HCT116 (cell line): ENCODE results near the gene S100A7A. TPM values are rescaled to one million over a fixed set of nuclear protein-coding genes. Genes with fewer than 3 reads are reported as not detected.

ENCODE experiments used
- ATAC-seq: fragments of 200-7000 bp; cut with Tn5 transposase; 2 replicates; pipeline ENCODE4 v1.9.1; 2020; ENCODE audit warnings: mild to moderate bottlenecking, moderate library complexity
- BruUV-seq: library from RNA; stranded (reverse); fragments of 400-500 nt; replicated peaks from 2 replicates; lab custom pipeline; 2021; lab: Mats Ljungman, UMichigan
- CTCF ChIA-PET: fragments of 300-600 bp; sonication (Branson Sonifier 250); formaldehyde crosslinking; loops from one replicate; lab custom pipeline; 2021; ENCODE audit warnings: antibody characterized with exemption; lab: Charles Lee
- POLR2A ChIA-PET: fragments of 300-600, 350-600 bp; sonication (Branson Sonifier 250); formaldehyde crosslinking; loops from one replicate; lab custom pipeline; 2021; ENCODE audit warnings: antibody characterized with exemption; lab: Charles Lee
- RAD21 ChIA-PET, 2 experiments: fragments of 300-600 bp; sonication (Branson Sonifier 250); formaldehyde crosslinking; loops; one replicate each; lab custom pipeline; 2023; ENCODE audit warnings: low total read pairs in 2 of 2; ENCODE audit not compliant: uncharacterized antibody in 2 of 2, unreplicated experiment in 2 of 2, low non-redundant PET in 1 of 2; lab: Charles Lee
- DNase-seq: peaks from one replicate; pipeline ENCODE4 v3.0.0-alpha.2; 2010; ENCODE audit warnings: low read depth, low spot score
- H2AFZ ChIP-seq: fragments of 200-600 bp; shearing (Covaris generic), sonication (generic); 2 replicates; pipeline ENCODE4 v1.6.1; 2017; ENCODE audit warnings: low read depth, mixed run types, mixed read lengths, antibody characterized with exemption, low read length; ENCODE audit not compliant: poor library complexity, severe bottlenecking
- H3K27ac ChIP-seq: 2 replicates; pipeline ENCODE4 v1.5.1; 2012; ENCODE audit warnings: low read depth, low read length
- H3K27me3 ChIP-seq: fragments of 200-600 bp; sonication (generic); 2 replicates; pipeline ENCODE4 v1.6.1; 2016; ENCODE audit warnings: mixed run types, low read length, mixed read lengths; ENCODE audit not compliant: insufficient read depth
- H3K36me3 ChIP-seq, 2 experiments: fragments of 200-500 bp in 1 of 2; fragments of 200-600 bp in 1 of 2; sonication (Bioruptor generic) in 1 of 2; sonication (generic) in 1 of 2; 2 replicates each; pipeline versions ENCODE4 v1.5.1 to v1.6.1; 2014 to 2016; ENCODE audit warnings: low read length in 2 of 2, inconsistent platforms in 1 of 2, mixed read lengths in 1 of 2, mixed run types in 1 of 2; ENCODE audit not compliant: insufficient read depth in 2 of 2, control insufficient read depth in 1 of 2
- H3K4me1 ChIP-seq, 2 experiments: fragments of 200-600 bp in 1 of 2; sonication (generic) in 1 of 2; 2 replicates each; pipeline versions ENCODE4 v1.5.1 to v1.6.1; 2012 to 2017; ENCODE audit warnings: low read length in 2 of 2, inconsistent platforms in 1 of 2, mild to moderate bottlenecking in 1 of 2, mixed read lengths in 1 of 2, mixed run types in 1 of 2, moderate library complexity in 1 of 2; ENCODE audit not compliant: insufficient read depth in 2 of 2, control insufficient read depth in 1 of 2
- H3K4me2 ChIP-seq: fragments of 200-600 bp; sonication (generic); 2 replicates; pipeline ENCODE4 v1.6.1; 2017; ENCODE audit warnings: mixed run types, low read length, mixed read lengths
- H3K4me3 ChIP-seq, 2 experiments: fragments of 200-600 bp in 1 of 2; sonication (generic) in 1 of 2; replicated peaks in 1 of 2; 2 replicates each; pipeline ENCODE4 v1.5.1; 2011 to 2016; ENCODE audit warnings: low read length in 2 of 2, control low read depth in 1 of 2, low read depth in 1 of 2, mild to moderate bottlenecking in 1 of 2, mixed read lengths in 1 of 2, mixed run types in 1 of 2
- H3K79me2 ChIP-seq: fragments of 200-600 bp; sonication (generic); 2 replicates; pipeline ENCODE4 v1.6.1; 2017; ENCODE audit warnings: mild to moderate bottlenecking, mixed run types, low read length, moderate library complexity, mixed read lengths; ENCODE audit not compliant: insufficient read depth
- H3K9ac ChIP-seq: fragments of 200-600 bp; sonication (generic); 2 replicates; pipeline ENCODE4 v1.6.1; 2016; ENCODE audit warnings: low read length, mixed read lengths
- H3K9me2 ChIP-seq: fragments of 200-600 bp; sonication (generic), shearing (Covaris generic); 2 replicates; pipeline ENCODE4 v1.6.1; 2017; ENCODE audit warnings: mixed run types, mild to moderate bottlenecking, moderate library complexity; ENCODE audit not compliant: insufficient read depth
- H3K9me3 ChIP-seq, 2 experiments: fragments of 200-500 bp in 1 of 2; fragments of 200-600 bp in 1 of 2; sonication (Bioruptor generic) in 1 of 2; sonication (generic) in 1 of 2; 2 replicates each; pipeline ENCODE4 v1.6.1; 2014 to 2017; ENCODE audit warnings: low read length in 2 of 2, mixed read lengths in 2 of 2, inconsistent platforms in 1 of 2, low read depth in 1 of 2, mild to moderate bottlenecking in 1 of 2, mixed run types in 1 of 2, moderate library complexity in 1 of 2; ENCODE audit not compliant: control insufficient read depth in 1 of 2, insufficient read depth in 1 of 2
- H4K20me1 ChIP-seq: fragments of 200-600 bp; sonication (generic), shearing (Covaris generic); 2 replicates; pipeline ENCODE4 v1.6.1; 2017; ENCODE audit warnings: mixed run types, mild to moderate bottlenecking, moderate library complexity; ENCODE audit not compliant: insufficient read depth
- CEBPB ChIP-seq: IDR thresholded peaks from 2 replicates; pipeline ENCODE4 v1.6.1; 2012; ENCODE audit warnings: low read depth
- EGR1 ChIP-seq: IDR thresholded peaks from 2 replicates; pipeline ENCODE4 v1.6.1; 2012; ENCODE audit warnings: low read depth
- ELF1 ChIP-seq: IDR thresholded peaks from 2 replicates; pipeline ENCODE4 v1.6.1; 2012; ENCODE audit warnings: low read depth, borderline replicate concordance
- FOSL1 ChIP-seq: IDR thresholded peaks from 2 replicates; pipeline ENCODE4 v1.6.1; 2012; ENCODE audit warnings: low read depth
- SIN3A ChIP-seq: IDR thresholded peaks from 2 replicates; pipeline ENCODE4 v1.6.1; 2012; ENCODE audit warnings: low read depth
- TCF7L2 ChIP-seq: IDR thresholded peaks from 2 replicates; pipeline ENCODE4 v1.7.0; 2011; ENCODE audit warnings: borderline replicate concordance, inconsistent platforms; ENCODE audit not compliant: insufficient read depth, insufficient read length; ENCODE audit errors: extremely low read depth
- YY1 ChIP-seq: IDR thresholded peaks from 2 replicates; pipeline ENCODE4 v1.6.1; 2011; ENCODE audit warnings: low read length, low read depth, moderate library complexity, mild to moderate bottlenecking; ENCODE audit not compliant: insufficient replicate concordance; ENCODE audit errors: extremely low read depth
- ZBTB33 ChIP-seq: IDR thresholded peaks from 2 replicates; pipeline ENCODE4 v1.6.1; 2011; ENCODE audit warnings: mild to moderate bottlenecking, low read length, moderate library complexity; ENCODE audit not compliant: insufficient replicate concordance; ENCODE audit errors: extremely low read depth
- intact Hi-C: fragments of 100-400 bp; cut with micrococcal nuclease; formaldehyde crosslinking; loops from 2 replicates; pipeline ENCODE4 v1.10.0; 2022
- total RNA-seq: library from RNA; stranded (reverse); gene quantifications from one replicate; pipeline ENCODE4 v1.2.1, GENCODE V29; 2021; ENCODE audit not compliant: unreplicated experiment

Gene S100A7A
- total RNA-seq, 1 experiment from 2014 or later = not detected

DNA sequence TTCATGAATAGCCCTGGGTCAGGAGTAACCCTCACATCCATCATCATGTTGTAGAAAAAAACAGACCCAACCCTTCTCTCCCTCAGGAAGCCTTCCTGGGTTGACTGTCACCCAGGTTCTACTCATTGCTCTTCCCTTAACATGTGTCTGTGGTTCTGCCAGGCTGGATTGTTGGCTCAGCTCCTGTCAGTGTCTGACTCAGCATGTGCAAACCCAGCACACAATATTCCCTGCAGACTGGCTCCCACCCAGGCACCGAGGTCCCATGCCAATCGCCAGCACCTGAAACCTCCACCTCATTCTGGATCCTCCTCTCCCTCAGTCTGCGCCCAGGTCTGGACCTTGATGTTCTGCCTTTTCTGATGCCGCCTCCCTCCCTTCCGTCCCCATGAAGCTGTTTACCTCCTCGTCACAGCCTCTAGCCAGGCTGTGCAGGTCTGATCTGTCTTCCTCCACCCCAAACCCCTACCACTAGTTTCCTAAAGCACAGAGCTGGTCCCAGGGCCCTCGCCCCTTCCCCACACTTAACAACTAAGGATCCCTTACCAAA, 21.1 kb upstream of the S100A7A start:
- Histone ChIP-seq H2AFZ (no peak overlapping the region), H3K79me2 (no peaks in the 10 kb centered on the region), H3K27ac (no peak overlapping the region), H3K36me3 (no peaks in the 10 kb centered on the region), H4K20me1 (no peaks in the 10 kb centered on the region), H3K9me3 (no peaks in the 10 kb centered on the region), H3K4me3 (no peak overlapping the region)
- no TSS peak for BruUV-seq
- CTCF ChIA-PET = no interaction called here
- RAD21 ChIA-PET = no interaction called here
- no peak for DNase-seq
- TF ChIP-seq FOSL1 = no peak
- TF ChIP-seq, all 23 proteins: peak for 0
- intact Hi-C loops = no loop called here
- no peaks in the 10 kb centered on the region for H3K9me2 ChIP-seq
- ATAC-seq = peak; percentile 13; the same call in 1 of the 2 replicates
- H3K4me2 ChIP-seq = no peak overlapping the region
- peaks cover 72% of the 10 kb centered on the region for H3K27me3 ChIP-seq
- H3K9ac ChIP-seq = no peak overlapping the region
- H3K4me1 ChIP-seq = no peaks in the 10 kb centered on the region
- POLR2A ChIA-PET = no interaction called here

- TF ChIP-seq ZBTB33 = no peak
- no peak for TF ChIP-seq YY1
- no peak for TF ChIP-seq EGR1
- no peak for TF ChIP-seq CEBPB
- TF ChIP-seq SIN3A = no peak
- TF ChIP-seq TCF7L2 = no peak
- TF ChIP-seq FOSL1 = no peak
- TF ChIP-seq ELF1 = no peak
- no peak for ATAC-seq
- CTCF ChIA-PET = no interaction called here
These were observed 20.5 kb upstream of the S100A7A start for GRCh38 chr1:153395776-153396175.

More at GRCh38 chr1:153395776-153396175, 20.5 kb upstream of the S100A7A start:
- H3K36me3 ChIP-seq = no peaks in the 10 kb centered on the region
- no peak overlapping the region for H3K4me2 ChIP-seq
- no peaks in the 10 kb centered on the region for H4K20me1 ChIP-seq
- no peaks in the 10 kb centered on the region for H3K9me3 ChIP-seq
- ChIA-PET RAD21 (no interaction called here), POLR2A (no interaction called here)
- no peak overlapping the region for H3K4me3 ChIP-seq
- H2AFZ ChIP-seq = no peak overlapping the region
- no peaks in the 10 kb centered on the region for H3K9me2 ChIP-seq
- BruUV-seq = no TSS peak
- H3K4me1 ChIP-seq = no peaks in the 10 kb centered on the region
- no peak overlapping the region for H3K27ac ChIP-seq
- intact Hi-C loops = no loop called here
- peaks cover 72% of the 10 kb centered on the region for H3K27me3 ChIP-seq
- no peak overlapping the region for H3K9ac ChIP-seq
- no peak for DNase-seq
- no peaks in the 10 kb centered on the region for H3K79me2 ChIP-seq
